HG02623 (cell line): ENCODE data around the gene KIF25.
"Not testable (repeated sequence)": the region's sequence is repeated elsewhere in the genome, so short reads cannot be mapped to it uniquely, and the experiment has no call there.

Source experiments
- ATAC-seq: cut with Tn5 transposase; IDR thresholded peaks from one replicate; pipeline ENCODE4 v1.9.1; 2021; ENCODE audit warnings: moderate library complexity; ENCODE audit not compliant: unreplicated experiment

The KIF25 gene

DNA sequence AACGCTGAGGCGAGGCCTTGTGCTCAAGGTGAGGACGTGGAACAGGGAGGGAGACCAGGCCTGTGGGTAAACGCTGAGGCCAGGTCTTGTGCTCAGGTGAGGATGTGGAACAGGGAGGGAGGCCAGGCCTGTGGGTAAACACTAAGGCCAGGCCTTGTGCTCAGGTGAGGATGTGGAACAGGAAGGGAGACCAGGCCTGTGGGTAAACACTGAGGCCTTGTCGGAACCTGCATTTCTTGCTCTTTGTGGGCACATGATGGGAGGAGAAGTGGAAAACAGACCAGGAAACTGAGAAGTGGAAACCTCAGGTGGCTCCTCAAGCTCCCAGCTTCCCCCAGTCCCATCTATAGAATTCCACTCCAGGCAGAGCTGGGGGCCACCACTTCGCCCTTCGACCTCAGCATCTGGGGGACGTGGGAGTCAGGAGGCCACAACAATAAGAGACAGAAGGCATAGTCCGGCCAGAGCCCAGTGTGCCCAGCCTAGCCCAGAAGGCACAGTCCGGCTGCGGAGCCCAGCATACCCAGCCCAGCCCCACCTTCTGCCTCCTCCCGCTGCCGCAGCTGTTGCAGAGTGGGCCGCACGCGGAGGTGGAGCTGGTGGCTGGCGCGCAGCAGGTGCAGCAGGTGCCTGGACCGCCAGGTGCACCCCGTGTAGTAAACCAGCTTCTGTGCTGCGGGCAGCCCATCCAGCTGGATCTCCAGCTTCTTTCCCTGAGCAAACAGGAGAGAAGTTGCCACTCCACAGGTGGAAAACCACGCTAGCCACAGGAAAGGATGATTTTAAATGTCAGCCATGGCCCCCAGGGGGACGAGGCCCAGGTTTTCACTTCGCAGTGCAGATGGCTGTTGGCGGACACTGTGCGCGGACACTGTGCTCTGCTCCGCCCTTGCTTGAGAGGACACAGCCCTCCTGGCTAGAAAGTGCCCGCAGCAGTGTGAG is 64.1 kb downstream of the KIF25 start:
- ATAC-seq: no peak

DNA sequence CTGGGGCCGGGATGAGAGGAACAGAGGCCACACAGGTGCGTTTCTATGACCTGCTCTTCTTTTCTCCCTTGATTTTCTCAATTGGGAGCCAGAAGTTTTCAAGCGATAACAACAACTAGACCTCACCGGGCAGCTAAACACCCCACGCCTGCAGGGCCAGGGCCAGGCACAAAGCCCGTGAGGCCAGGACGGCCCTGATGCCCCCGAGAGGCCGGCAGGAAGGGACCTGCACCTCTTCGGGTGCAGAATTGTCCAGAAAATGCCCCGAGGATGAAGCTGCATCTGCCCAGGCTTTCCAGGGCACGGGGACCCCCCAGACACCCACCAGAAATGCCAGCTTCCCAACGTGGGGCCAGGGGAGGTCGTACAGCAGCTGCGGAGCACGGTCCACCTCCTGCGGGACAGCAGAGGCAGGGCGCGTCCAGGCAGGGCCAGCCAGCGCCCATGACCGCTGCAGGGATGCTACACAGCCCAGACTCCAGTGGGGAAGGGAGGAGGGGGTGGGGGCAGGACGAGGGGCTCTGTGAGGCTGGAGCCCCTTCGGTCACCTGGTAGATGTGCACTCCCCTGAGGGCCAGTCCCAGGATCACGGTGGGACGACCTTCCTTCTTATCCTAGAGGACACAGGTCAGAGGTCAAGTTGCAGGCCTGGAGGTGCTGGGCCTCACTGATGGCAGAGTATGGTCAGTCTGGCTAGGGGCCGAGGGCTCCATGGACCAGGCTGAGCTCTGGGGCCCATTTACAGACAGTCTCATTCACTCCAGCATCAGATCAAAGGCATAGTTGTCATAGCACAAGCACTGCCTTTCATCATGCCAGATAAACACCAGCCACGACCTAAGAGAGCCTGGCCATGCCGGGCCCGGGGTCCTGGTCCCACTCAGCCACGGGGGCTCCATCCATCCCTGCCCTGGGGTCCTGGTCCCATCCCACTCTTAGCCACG is 65.1 kb downstream of the KIF25 start:
- ATAC-seq: no peak

DNA sequence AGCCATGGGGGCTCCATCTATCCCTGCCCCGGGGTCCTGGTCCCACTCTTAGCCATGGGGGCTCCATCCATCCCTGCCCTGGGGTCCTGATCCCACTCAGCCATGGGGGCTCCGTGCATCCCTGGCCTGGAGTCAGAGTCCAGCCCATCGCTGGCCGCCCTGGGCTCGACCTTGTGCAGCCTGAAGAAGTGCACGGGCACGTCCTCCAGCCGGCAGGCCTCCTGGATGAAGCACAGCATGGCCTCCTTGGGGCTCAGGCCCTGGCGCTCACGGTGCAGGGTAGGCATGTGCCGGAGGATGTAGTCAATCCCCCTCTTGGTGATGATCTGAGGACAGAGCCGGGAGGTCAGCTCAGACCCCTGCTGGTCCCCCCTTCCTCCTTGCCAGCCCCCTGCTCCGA is 66.0 kb downstream of the KIF25 start:
- ATAC-seq: no peak

DNA sequence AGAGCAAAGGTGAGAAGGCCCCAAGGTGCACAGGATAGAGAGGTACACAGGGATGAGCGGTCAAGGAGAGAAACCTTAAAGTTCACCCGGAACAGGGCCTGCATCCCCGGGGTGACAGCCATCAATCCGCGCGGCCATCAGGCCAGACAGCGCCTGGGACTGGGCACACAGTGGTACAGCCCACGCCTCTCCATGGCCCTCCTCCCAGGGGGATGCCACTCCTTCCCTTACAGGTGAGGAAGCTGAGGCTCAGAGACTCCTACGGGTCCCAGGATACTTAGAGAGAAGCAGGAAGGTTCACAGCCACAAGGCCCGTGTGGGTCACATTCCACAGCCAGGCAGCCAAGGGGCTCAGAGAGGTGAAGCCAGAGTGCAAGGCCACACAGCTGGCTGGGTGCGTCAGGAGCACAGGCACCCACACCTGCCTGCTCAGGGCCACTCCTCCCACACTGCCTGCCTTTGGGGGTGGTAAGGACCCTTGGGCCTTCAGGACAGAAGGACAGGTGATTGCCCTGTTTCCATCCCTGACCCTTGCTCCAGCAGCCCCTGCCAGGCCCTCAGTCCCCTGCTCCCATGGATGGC is 66.8 kb downstream of the KIF25 start:
- ATAC-seq: no peak

DNA sequence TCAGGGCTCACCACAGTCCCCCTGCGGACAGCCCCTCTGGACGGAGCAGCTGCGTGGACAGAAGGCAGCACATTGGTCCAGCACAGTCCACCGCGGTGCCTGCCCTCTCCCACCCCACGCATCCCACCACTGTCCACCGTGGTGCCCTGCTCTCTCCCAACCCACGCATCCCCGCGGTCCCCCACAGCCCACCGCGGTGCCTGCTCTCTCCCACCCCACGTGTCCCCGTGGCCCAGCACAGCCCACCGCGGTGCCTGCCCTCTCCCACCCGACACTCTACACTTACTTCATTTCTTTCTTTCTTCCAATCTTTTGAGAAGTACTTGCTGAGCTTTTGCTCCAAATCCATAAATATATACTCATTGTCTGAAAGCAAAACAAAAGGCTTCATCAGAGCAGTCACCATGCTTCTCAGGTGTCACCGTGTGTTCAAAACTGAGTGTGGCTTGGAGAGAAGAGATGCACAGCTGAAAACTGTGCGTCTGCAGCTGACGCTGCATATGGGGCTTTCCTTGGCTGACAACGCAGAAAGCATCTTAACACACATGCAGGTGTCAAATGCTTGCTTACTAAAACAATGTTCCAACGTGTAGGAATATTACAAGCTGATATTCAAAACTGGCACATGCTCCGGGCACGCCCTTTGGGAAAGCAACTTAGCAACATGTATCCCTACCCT is 69.7 kb downstream of the KIF25 start:
- ATAC-seq: no peak

DNA sequence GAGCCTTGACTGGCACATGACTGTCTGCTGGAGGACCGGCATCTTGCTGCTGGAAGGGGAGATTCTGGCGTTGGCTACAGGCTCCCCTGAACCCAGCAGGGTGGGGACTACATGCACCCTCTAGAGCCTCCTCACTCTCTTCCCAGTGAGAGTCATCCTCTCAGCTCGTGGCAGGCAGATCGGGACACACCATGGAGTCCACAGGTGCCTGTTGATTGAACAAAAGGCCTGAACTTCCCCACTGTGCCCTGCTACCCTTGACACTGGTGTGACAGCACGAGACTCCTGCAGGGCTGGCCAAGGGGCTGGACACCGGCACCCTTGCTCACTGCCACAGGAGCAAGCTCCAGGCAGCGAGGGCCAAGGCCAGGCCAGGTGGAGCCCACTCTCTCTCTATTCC is 73.3 kb downstream of the KIF25 start:
- ATAC-seq: no peak

DNA sequence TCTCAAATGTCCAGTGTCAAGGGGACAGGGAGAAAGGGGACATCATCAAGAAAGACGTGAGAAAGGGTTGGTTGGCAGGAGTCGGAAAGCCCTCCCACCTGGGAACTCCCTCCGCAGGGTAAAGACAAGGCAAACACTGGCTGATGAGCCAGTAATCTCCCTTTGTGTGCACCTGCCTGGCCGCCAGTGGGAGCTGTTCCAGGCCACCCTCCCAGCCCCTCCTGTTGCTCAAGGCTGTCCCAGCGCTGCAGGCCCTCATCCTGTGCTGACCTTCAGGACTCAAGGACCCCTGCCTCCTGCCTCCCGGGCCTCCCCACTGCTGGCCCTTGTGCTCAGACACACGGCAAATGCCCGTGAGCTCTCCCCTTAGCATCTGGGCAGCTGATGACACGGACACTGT is 74.1 kb downstream of the KIF25 start:
- no peak for ATAC-seq

DNA sequence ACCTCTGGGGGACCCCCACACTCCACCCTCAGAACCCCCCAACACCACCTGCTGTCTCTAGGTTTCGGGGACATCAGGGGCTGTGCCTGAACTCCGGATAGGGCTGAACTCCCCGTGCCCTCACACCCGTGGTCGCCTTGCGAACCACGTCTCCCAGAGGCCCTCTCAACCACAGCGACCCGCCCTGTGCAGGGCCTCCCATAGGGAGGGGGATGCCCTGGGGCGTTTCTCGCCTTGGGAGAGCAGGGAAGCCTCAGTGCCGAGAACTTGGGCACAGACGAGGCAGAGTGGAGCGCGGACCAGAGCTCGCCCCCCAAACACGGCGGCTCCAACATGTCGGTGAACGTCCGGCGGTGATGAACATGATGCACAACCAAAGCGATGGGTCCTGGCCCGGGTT is 74.8 kb downstream of the KIF25 start:
- ATAC-seq: no peak

DNA sequence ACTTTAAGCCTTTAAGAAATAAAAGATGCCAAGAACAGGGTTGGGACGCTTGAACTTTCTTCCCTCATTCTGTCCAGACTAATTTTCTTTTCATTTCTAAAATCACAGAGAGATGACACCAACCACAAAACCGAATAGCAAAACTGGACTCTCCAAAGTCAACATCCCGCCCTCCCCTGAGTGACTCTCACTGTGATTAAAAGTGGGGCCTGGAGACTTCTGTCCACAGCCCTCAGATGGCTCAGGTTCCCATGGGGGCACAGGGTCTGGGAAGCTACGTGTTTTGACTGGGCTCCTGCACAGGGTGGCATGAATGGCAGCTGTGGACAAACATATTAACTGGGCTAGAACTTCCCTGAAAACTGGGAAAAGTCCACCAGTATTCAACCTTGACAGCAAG is 75.3 kb downstream of the KIF25 start:
- ATAC-seq: no peak

DNA sequence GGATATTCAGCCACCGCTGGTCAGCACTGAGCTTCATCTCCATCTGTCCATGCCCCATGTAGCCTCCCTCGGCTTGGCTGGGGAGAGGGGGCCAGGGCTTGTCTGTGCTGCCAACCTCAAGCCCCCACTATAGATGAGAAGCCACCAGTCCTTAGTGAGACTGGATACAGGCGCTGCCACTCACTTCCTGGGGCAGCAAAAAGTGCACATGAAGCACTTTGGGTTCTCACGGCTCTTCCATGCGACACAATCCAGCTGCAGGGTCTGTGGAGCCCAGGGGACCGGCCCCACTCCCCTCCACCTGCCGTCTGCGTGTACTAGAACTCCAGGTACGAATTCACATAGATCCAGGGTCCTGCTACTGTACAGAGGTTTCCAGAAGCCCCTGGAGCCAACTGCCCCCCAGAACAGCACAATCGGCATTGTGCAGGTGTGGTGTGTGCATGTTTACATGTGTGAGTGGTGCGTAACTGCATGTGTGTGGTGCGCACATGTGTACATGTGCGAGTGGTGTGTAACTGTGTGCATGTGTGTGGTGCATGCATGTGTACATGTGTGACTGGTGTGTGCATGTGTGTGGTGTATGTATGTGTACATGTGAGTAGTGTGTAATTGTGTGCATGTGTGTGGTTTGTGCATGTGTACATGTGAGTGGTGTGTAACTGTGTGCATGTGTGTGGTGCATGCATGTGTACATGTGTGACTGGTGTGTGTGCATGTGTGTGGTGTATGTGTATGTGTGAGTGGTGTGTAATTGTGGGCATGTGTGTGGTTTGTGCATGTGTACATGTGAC is 76.7 kb downstream of the KIF25 start:
- no peak for ATAC-seq

DNA sequence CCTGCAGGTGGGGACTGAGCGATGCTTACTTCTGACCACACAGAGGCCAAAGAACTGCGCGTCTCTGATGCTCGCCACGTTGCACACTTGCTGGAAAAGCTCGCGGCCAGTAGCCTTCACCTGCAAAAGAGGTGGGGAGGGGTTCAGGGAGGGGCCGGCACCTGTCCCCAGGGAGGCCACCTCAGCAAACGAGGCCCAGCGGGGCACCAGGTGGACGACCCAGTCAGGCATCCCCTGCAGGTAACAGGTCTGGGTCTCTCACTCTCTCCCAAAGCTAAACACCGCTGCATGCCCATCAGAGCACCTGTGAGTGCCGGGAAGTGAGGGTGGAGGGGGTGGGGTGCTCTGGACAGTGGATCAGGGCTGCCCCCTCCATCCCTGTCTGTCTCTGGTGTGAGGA is 77.7 kb downstream of the KIF25 start:
- ATAC-seq: no peak

DNA sequence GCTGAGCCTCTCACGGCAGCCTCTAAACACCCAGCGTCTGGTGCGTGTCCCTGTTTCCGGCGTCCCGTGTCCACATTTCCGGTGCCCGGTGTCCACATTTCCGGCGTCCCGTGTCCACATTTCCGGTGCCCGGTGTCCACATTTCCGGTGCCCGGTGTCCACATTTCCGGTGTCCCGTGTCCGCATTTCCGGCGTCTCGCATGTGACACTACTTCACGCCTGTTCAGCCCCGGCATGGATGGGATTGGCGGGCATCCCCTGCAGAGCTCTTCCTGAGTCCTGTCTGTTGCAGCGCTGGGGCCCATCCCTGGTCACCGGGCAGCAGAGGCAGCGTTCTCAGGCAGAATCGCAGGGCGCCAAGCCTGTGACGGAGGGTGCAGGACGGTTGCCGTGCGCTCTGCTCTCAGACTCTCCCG is 78.3 kb downstream of the KIF25 start:
- ATAC-seq: no peak

DNA sequence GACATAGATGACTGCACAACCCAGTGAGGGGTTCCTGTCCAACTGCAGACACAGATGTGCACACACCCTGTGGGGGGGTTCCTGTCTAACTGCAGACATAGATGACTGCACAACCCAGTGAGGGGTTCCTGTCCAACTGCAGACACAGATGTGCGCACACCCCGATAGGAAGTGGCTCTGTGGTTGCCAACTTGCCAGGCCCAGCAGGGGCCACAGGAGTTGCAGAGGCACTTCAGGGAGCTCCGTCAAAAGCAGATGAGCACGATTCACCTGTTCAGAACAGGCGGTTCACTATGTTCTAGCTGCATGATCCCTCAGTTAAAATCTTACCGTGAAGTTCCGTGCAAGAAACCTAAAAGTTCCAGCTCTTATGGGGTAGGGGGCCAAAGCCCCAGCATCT is 79.9 kb downstream of the KIF25 start:
- ATAC-seq: not testable (repeated sequence)

DNA sequence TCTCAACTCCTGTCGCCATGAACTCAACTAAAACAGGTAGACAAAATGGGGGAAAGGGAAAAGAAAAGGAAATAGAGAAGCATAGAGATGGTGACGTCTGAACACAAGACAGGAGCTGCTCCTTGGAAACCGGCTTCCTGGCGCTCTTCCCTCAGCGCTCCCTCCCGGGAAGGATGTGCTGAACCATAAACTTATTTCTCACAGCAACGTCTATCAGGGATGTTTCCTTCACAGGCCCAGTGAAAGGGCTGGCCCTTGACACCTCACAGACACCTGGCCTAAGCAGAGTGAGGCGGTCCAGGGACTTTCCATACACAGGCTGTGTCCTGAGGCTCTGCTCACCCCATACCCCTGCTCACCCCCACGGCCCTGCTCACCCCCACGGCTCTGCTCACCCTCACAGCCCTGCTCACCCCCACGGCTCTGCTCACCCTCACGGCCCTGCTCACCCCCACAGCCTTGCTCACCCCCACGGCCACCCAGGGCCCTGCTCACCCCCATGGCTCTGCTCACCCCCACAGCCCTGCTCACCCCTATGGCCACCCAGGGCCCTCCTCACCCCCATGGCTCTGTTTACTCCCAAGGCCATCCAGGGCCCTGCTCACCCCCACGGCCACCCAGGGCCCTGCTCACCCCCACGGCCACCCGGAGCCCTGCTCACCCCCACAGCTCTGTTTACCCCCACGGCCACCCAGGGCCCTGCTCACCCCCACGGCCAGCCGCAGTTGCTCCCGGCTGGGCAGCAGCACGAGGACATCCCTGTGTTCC is 80.9 kb downstream of the KIF25 start:
- no peak for ATAC-seq

DNA sequence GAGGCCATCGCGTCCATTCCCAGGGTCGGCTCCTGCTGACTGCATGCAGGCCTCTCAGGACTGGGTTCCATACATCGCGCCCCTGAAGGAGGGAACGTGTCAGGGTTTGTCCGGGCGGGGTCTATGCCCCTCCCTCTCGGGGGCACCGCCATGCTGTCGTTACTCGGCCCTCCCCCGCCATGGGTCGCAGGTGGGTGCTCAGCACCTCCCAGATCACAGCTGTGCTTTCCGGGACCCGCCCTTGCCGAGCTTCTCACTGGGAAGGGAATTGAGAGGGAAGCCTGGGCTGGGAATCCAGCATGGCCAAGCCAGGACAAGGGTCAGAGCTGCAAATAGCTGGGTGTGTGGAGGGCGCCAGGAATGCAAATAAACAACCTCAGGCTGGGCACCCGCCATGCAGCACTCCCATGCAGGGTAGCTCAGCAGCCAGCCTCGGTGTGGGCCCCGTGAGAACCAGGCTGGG is 81.5 kb downstream of the KIF25 start, which contains the start of gene FRMD1:
Gene FRMD1, minus strand, starts transcription at position 270 of the 463 bp plus-strand sequence. Its CDS starts 118 bp downstream, at position 152.
- no peak for ATAC-seq

DNA sequence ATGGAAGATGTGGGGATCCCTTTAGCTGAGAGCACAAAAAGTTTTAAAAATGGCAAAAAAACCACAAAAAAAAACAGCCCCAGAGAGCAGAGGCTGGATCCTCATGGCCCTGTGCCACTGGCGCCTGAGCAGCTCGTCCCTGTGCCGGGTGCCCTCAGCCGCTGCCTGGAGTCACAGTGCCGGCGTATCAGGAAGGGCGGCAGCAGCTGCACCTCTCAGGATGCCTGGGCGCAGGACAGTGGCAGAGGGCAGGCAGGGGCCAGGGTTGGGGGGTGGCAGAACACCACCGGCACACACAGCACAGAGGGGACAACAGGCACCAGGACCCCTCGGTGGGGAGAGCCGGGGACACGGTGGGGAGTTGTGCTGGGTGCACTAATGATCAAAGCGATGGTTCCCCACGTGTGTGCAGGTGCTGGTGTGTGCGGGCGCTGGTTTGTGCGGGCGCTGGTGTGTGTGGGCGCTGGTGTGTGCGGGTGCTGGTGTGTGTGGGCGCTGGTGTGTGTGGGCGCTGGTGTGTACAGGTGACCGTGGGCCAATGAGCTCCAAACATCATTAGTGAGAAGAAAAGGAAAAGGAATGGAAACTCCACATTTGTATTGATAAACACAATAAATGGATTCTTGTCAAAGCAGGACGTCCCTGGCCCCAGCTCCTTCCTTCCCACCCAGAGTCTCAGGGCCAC is 83.1 kb downstream of the KIF25 start:
- ATAC-seq: no peak

DNA sequence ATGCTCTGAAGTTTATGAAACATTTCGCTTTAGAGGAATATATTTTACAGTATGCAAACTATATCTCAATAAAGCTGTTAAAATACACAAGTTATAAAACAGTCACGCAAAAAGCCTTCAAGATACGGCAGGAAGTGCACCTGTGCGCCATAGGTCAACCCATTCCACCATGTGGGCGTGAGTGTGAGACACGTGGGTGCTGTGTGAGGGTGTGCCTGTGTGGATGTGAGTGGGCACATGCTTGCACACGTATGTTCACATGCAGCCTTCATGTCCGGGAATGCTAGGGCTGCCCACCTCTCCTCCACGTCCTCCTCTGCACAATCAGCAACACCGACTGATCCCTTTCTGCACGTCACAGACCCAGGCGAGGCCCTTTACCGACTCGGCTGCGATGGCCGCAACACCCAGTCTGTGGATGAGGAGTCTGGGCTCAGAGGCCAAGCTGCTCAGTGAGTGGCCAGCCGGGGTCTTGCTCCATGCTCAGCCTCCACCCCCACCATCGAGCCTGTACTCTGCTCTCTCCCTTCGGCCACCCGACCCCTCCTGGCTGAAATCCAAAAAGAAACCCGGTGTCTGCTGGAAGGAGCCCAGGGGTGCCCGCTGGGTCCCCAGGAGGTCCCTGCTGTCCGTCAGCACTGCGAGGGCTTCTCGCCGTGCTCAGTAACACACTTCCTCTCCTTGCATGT is 84.5 kb downstream of the KIF25 start:
- no peak for ATAC-seq
